Neural crest cell (in vitro differentiated cells): Measurements from ENCODE around the gene CASP2. TPM values are rescaled to one million over a fixed set of nuclear protein-coding genes. Genes with fewer than 3 reads are reported as not detected.

ENCODE experiments used
- DNase-seq: peaks from one replicate; pipeline ENCODE4 v3.0.0; 2021; ENCODE audit warnings: low read depth, mixed read lengths, low spot score
- H3K27ac Mint-ChIP-seq: one replicate; pipeline ENCODE4 v1.8.0; 2021; ENCODE audit warnings: mild to moderate bottlenecking, mixed read lengths; ENCODE audit not compliant: unreplicated experiment
- H3K27me3 Mint-ChIP-seq: 2 replicates; pipeline ENCODE4 v1.8.0; 2021; ENCODE audit warnings: low read depth, mild to moderate bottlenecking, mixed read lengths
- H3K36me3 Mint-ChIP-seq: 2 replicates; pipeline ENCODE4 v1.8.0; 2021; ENCODE audit warnings: low read depth, mild to moderate bottlenecking, mixed read lengths
- H3K4me1 Mint-ChIP-seq: 2 replicates; pipeline ENCODE4 v1.8.0; 2021; ENCODE audit warnings: mixed read lengths
- H3K4me3 Mint-ChIP-seq: one replicate; pipeline ENCODE4 v1.8.0; 2021; ENCODE audit warnings: mild to moderate bottlenecking, mixed read lengths
- H3K9me3 Mint-ChIP-seq: 2 replicates; pipeline ENCODE4 v1.8.0; 2021; ENCODE audit warnings: mixed read lengths
- total RNA-seq: library from RNA; stranded (reverse); gene quantifications from 2 replicates; pipeline ENCODE4 v1.2.1, GENCODE V29; 2021
- TF ChIP-seq, protein P1 (sequence below): fragments of 200-600 bp; sonication (generic); conservative IDR thresholded peaks from 2 replicates; pipeline ENCODE4 v1.5.0; 2021; ENCODE audit warnings: antibody characterized with exemption, mild to moderate bottlenecking

The CASP2 gene
- total RNA-seq, 1 donor from 2014 or later: 76.2 TPM

DNA sequence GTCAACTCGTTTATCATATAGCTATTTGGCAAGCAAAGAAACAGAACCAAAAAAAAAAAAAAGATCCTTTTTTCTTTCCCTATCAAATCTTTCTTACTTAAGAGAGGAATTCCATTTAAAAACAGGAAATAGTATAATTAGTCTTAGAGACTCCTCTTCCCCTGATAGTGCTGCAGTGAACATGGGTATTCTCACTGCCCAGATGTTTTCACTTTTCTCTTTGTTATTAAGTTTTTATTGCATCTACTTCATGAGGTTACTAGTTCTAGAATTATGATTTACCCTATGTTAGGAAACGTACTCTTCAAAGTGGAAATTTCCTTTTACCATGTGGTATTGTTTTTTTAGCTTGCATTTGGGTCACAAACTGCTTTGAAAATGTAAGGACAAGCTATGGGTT, 8.5 kb downstream of the CASP2 start:
- TF ChIP-seq, protein P1, sequence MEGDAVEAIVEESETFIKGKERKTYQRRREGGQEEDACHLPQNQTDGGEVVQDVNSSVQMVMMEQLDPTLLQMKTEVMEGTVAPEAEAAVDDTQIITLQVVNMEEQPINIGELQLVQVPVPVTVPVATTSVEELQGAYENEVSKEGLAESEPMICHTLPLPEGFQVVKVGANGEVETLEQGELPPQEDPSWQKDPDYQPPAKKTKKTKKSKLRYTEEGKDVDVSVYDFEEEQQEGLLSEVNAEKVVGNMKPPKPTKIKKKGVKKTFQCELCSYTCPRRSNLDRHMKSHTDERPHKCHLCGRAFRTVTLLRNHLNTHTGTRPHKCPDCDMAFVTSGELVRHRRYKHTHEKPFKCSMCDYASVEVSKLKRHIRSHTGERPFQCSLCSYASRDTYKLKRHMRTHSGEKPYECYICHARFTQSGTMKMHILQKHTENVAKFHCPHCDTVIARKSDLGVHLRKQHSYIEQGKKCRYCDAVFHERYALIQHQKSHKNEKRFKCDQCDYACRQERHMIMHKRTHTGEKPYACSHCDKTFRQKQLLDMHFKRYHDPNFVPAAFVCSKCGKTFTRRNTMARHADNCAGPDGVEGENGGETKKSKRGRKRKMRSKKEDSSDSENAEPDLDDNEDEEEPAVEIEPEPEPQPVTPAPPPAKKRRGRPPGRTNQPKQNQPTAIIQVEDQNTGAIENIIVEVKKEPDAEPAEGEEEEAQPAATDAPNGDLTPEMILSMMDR: no peak
- Mint-ChIP-seq H3K27ac (no peak overlapping the region), H3K4me3 (no peak overlapping the region), H3K9me3 (no peaks in the 10 kb centered on the region), H3K36me3 (peaks cover 43% of the 10 kb centered on the region), H3K27me3 (no peaks in the 10 kb centered on the region), H3K4me1 (peaks cover 14% of the 10 kb centered on the region)
- DNase-seq: no peak

DNA sequence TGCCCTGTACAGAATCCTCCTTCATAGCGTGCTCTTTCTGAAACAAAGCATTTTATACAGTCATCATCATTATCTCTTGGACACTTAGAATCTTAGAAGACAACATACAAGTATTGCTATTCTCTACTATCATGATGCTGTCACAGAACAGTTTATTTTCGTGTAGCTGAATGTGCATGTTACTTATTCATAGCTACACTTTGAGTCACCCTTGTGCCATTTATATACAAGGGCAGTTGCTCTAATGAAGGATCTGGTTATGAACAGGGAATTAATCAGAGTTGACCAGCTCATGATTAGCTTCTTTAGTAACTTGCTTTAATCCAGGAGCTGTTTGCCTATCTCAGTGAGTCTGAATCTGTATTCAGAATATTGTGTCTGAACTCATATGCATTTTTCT, 11.2 kb downstream of the CASP2 start:
- no peak for DNase-seq
- H3K4me1 Mint-ChIP-seq: peaks cover 14% of the 10 kb centered on the region
- H3K36me3 Mint-ChIP-seq: peaks cover 37% of the 10 kb centered on the region
- TF ChIP-seq, protein P1: no peak
- no peaks in the 10 kb centered on the region for H3K27me3 Mint-ChIP-seq
- no peak overlapping the region for H3K4me3 Mint-ChIP-seq
- H3K27ac Mint-ChIP-seq: no peak overlapping the region
- no peaks in the 10 kb centered on the region for H3K9me3 Mint-ChIP-seq

DNA sequence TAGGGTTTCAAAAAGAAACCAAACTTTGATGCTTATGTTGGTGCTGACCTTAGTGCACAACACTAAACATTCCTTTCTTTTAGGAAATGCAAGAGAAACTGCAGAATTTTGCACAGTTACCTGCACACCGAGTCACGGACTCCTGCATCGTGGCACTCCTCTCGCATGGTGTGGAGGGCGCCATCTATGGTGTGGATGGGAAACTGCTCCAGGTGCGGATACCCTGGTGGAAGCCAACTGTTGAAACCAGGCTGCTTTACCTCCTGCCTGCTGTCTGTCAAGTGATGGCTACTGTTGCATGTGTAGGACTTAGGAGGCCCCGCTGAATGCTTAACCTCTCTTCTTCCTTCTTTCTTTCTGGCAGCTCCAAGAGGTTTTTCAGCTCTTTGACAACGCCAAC, 11.7 kb downstream of the CASP2 start:
- no peak overlapping the region for H3K27ac Mint-ChIP-seq
- peak; percentile 32 for DNase-seq
- TF ChIP-seq, protein P1: peak; percentile 68
- H3K4me3 Mint-ChIP-seq: no peak overlapping the region
- H3K4me1 Mint-ChIP-seq: peaks cover 14% of the 10 kb centered on the region
- H3K27me3 Mint-ChIP-seq: no peaks in the 10 kb centered on the region
- no peaks in the 10 kb centered on the region for H3K9me3 Mint-ChIP-seq
- peaks cover 35% of the 10 kb centered on the region for H3K36me3 Mint-ChIP-seq

GRCh38 chr7:143300959-143301935, 13.1 kb downstream of the CASP2 start:
- Mint-ChIP-seq H3K4me1 (peaks cover 5% of the 10 kb centered on the region), H3K4me3 (no peak overlapping the region), H3K27me3 (no peaks in the 10 kb centered on the region), H3K27ac (no peak overlapping the region), H3K36me3 (peaks cover 41% of the 10 kb centered on the region), H3K9me3 (no peaks in the 10 kb centered on the region)
- TF ChIP-seq, protein P1: no peak
- DNase-seq: no peak

GRCh38 chr7:143303733-143304132, 15.6 kb downstream of the CASP2 start:
- Mint-ChIP-seq H3K27me3 (no peaks in the 10 kb centered on the region), H3K36me3 (peaks cover 47% of the 10 kb centered on the region), H3K9me3 (no peaks in the 10 kb centered on the region), H3K27ac (no peak overlapping the region), H3K4me1 (no peaks in the 10 kb centered on the region), H3K4me3 (no peak overlapping the region)
- TF ChIP-seq, protein P1: no peak
- DNase-seq: no peak
